Natural killer cell (primary cell): ENCODE data around the gene RBM20. TPM values are rescaled to one million over a fixed set of nuclear protein-coding genes. Genes with fewer than 3 reads are reported as not detected.

Source experiments
- ATAC-seq, 3 donors: fragments of 150-1000 bp in 2 of 3; fragments of 200-7000 bp in 1 of 3; cut with Tn5 transposase; 1 replicate in 1 of 3; 2 replicates in 2 of 3; pipeline ENCODE4 v1.10.0; 2021; ENCODE audit warnings: mild to moderate bottlenecking in 2 of 3, moderate library complexity in 2 of 3
- DNase-seq, 2 donors: peaks; one replicate each; pipeline versions ENCODE4 v3.0.0 to v3.0.0-alpha.2; 2013 to 2021; ENCODE audit warnings: mixed read lengths in 1 of 2
- H3K27ac ChIP-seq: one replicate; pipeline ENCODE4 v1.5.1; 2013; ENCODE audit warnings: mild to moderate bottlenecking, low read length
- H3K27me3 ChIP-seq: one replicate; pipeline ENCODE4 v1.6.1; 2013; ENCODE audit warnings: low read length; ENCODE audit not compliant: control insufficient read depth, insufficient read depth
- H3K36me3 ChIP-seq: one replicate; pipeline ENCODE4 v1.6.1; 2013; ENCODE audit warnings: low read length; ENCODE audit not compliant: control insufficient read depth, insufficient read depth
- H3K4me1 ChIP-seq: one replicate; pipeline ENCODE4 v1.6.1; 2013; ENCODE audit warnings: low read length; ENCODE audit not compliant: control insufficient read depth, insufficient read depth
- H3K4me3 ChIP-seq: one replicate; pipeline ENCODE4 v1.5.1; 2013; ENCODE audit warnings: low read length
- H3K9me3 ChIP-seq: one replicate; pipeline ENCODE4 v1.6.1; 2013; ENCODE audit warnings: low read length; ENCODE audit not compliant: control insufficient read depth, insufficient read depth
- H3K27ac Mint-ChIP-seq, 2 donors: one replicate each; pipeline ENCODE4 v1.8.0; 2022; ENCODE audit warnings: mild to moderate bottlenecking in 2 of 2, mixed read lengths in 2 of 2, moderate library complexity in 1 of 2
- H3K27me3 Mint-ChIP-seq, 2 donors: one replicate each; pipeline ENCODE4 v1.8.0; 2022; ENCODE audit warnings: low read depth in 2 of 2, mixed read lengths in 2 of 2
- H3K36me3 Mint-ChIP-seq: one replicate; pipeline ENCODE4 v1.8.0; 2022; ENCODE audit warnings: mixed read lengths
- H3K4me1 Mint-ChIP-seq, 2 donors: one replicate each; pipeline ENCODE4 v1.8.0; 2022; ENCODE audit warnings: mixed read lengths in 2 of 2
- H3K4me3 Mint-ChIP-seq: one replicate; pipeline ENCODE4 v1.8.0; 2022; ENCODE audit warnings: mild to moderate bottlenecking, moderate library complexity, mixed read lengths
- H3K9me3 Mint-ChIP-seq, 2 donors: one replicate each; pipeline ENCODE4 v1.8.0; 2022; ENCODE audit warnings: mixed read lengths in 2 of 2
- WGBS: methylation state at CpG from one replicate; pipeline ENCODE4 v1.1.7; 2013; ENCODE audit warnings: missing lambda C conversion rate; ENCODE audit not compliant: insufficient coverage; 5-methylcytosine and 5-hydroxymethylcytosine counted together
- intact Hi-C: fragments of 100-400 bp; cut with micrococcal nuclease; formaldehyde crosslinking; loops from one replicate; pipeline ENCODE4 v1.14.2; 2022
- total RNA-seq, 4 donors: library from RNA; stranded (reverse); fragments of 120-200 nt in 1 of 4; gene quantifications; one replicate each; pipeline versions ENCODE4 v1.2.3 to v1.2.4, GENCODE V29; 2013 to 2022
- TF ChIP-seq, protein P1 (sequence below): fragments of 200-600 bp; IDR thresholded peaks from one replicate; pipeline ENCODE4 v1.8.0; 2022; ENCODE audit warnings: antibody characterized with exemption

Gene RBM20
- total RNA-seq, 3 donors from 2014 or later (not counting 1 experiment from before 2014, with no cell fraction given) = 0.35 TPM; not detected in 2

DNA sequence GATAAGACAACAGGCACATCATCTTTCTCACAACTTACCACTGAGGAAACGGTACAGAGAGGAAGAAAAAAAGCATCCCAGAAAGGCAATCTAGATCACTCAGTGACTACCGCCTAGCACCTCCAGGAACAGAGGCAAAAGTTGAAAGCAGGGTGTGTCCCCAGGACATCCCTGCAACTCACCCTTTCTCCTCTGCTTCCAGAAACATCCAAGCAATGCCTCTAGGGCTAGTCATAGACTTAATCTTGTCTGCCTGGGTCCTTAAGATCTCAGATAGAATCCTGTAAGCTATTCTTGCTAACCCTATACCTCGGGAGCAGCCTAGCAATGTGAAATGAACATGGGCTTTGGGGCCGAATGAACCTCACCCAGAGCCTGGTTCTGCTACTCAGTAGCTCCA lies 208.8 kb downstream of the RBM20 start:
- WGBS = 83% methylated on average over 4 of the region's 4 CpGs
- Histone ChIP-seq H3K4me3 (no peak overlapping the region), H3K27me3 (no peaks in the 10 kb centered on the region), H3K9me3 (no peaks in the 10 kb centered on the region), H3K36me3 (no peaks in the 10 kb centered on the region), H3K27ac (no peak overlapping the region), H3K4me1 (peaks cover 50% of the 10 kb centered on the region)
- Mint-ChIP-seq H3K36me3 (no peaks in the 10 kb centered on the region), H3K27me3 (no peaks in the 10 kb centered on the region), H3K27ac (no peak overlapping the region), H3K4me3 (no peak overlapping the region), H3K4me1 (peaks cover 61 to 62% of the 10 kb centered on the region in 2 donors), H3K9me3 (peaks cover 0 to 3% of the 10 kb centered on the region in 2 donors)
- ATAC-seq (no peak), DNase-seq (peak in 1 of 2 donors; percentile 6)
- TF ChIP-seq, protein P1, sequence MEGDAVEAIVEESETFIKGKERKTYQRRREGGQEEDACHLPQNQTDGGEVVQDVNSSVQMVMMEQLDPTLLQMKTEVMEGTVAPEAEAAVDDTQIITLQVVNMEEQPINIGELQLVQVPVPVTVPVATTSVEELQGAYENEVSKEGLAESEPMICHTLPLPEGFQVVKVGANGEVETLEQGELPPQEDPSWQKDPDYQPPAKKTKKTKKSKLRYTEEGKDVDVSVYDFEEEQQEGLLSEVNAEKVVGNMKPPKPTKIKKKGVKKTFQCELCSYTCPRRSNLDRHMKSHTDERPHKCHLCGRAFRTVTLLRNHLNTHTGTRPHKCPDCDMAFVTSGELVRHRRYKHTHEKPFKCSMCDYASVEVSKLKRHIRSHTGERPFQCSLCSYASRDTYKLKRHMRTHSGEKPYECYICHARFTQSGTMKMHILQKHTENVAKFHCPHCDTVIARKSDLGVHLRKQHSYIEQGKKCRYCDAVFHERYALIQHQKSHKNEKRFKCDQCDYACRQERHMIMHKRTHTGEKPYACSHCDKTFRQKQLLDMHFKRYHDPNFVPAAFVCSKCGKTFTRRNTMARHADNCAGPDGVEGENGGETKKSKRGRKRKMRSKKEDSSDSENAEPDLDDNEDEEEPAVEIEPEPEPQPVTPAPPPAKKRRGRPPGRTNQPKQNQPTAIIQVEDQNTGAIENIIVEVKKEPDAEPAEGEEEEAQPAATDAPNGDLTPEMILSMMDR = no peak
- intact Hi-C loops = no loop called here

DNA sequence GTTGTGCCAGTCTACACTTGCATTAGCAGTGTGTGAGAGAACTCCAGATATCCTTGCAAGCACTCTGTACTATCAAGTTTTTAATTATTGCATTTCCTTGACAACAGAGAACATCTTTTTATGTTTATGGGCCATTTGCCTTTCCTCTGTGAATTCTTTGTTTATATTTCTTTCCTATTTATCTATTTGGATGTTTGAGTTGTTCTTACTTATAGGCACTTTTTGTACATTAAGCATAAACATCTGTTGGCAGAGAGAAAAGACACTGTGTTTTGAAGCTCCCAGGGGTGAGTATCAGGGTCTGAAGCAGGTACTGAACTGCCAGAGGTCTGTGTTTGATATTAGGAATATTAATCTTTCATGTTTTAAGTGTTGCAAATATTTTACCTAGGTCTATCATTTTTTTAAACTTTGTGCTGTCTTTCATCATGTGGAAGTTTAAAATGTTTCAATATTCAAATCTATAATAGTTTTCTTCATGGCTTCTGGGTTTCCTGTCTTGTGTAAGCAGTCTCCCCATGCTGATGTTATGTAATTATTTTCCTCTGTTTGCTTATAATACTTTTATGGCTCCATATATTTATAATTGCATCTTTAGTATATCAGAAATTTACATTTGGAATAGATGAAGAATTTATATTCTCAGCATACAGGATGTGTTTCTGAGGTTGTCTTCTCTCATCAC lies 209.9 kb downstream of the RBM20 start:
- DNase-seq = peak in 1 of 2 donors; percentile 15
- Histone ChIP-seq H3K27ac (no peak overlapping the region), H3K4me1 (peaks cover 53% of the 10 kb centered on the region), H3K4me3 (no peak overlapping the region), H3K9me3 (no peaks in the 10 kb centered on the region), H3K36me3 (no peaks in the 10 kb centered on the region), H3K27me3 (no peaks in the 10 kb centered on the region)
- H3K4me3 Mint-ChIP-seq = no peak overlapping the region
- TF ChIP-seq, protein P1 = no peak
- intact Hi-C loops = no loop called here
- H3K27me3 Mint-ChIP-seq = no peaks in the 10 kb centered on the region
- ATAC-seq = no peak
- H3K36me3 Mint-ChIP-seq = no peaks in the 10 kb centered on the region
- H3K4me1 Mint-ChIP-seq = peaks cover 63 to 64% of the 10 kb centered on the region in 2 donors
- H3K9me3 Mint-ChIP-seq = peaks cover 0 to 3% of the 10 kb centered on the region in 2 donors
- no peak overlapping the region for H3K27ac Mint-ChIP-seq

GRCh38 chr10:110857265-110858171 lies 213.4 kb downstream of the RBM20 start:
- WGBS = 48% methylated on average over 12 of the region's 12 CpGs
- peak overlapping the region in 1 of 2 donors; percentile 10 for H3K27ac Mint-ChIP-seq
- no peaks in the 10 kb centered on the region for H3K27me3 ChIP-seq
- H3K36me3 Mint-ChIP-seq = no peaks in the 10 kb centered on the region
- no peaks in the 10 kb centered on the region for H3K36me3 ChIP-seq
- TF ChIP-seq, protein P1 = no peak
- no peaks in the 10 kb centered on the region for H3K27me3 Mint-ChIP-seq
- peaks cover 58 to 62% of the 10 kb centered on the region in 2 donors for H3K4me1 Mint-ChIP-seq
- DNase-seq (peak in 1 of 2 donors; percentile 65), ATAC-seq (peak in 1 of 3 donors; percentile 48)
- peak overlapping the region; percentile 92 for H3K27ac ChIP-seq
- H3K4me3 Mint-ChIP-seq = no peak overlapping the region
- H3K9me3 ChIP-seq = no peaks in the 10 kb centered on the region
- H3K9me3 Mint-ChIP-seq = no peaks in the 10 kb centered on the region
- H3K4me1 ChIP-seq = peaks cover 50% of the 10 kb centered on the region
- H3K4me3 ChIP-seq = no peak overlapping the region
- intact Hi-C loops = no loop called here
